GM19372 (cell line): ENCODE measurements around the gene ANKRD34A.
A peak's percentile ranks its signal among the peaks of the same experiment; 100 is the strongest.

Experiments
- ATAC-seq: cut with Tn5 transposase; IDR thresholded peaks from one replicate; pipeline ENCODE4 v1.9.1; 2021; ENCODE audit warnings: mild to moderate bottlenecking, low read depth, moderate library complexity; ENCODE audit not compliant: unreplicated experiment

ANKRD34A gene

GRCh38 chr1:145991735-145992412 is 27.5 kb upstream of the ANKRD34A start:
- no peak for ATAC-seq

GRCh38 chr1:145990249-145990855 is 26.0 kb upstream of the ANKRD34A start:
- no peak for ATAC-seq

GRCh38 chr1:145988773-145989172 is 24.4 kb upstream of the ANKRD34A start:
- no peak for ATAC-seq

- ATAC-seq, result no peak
Observed at GRCh38 chr1:145987926-145988325, 23.6 kb upstream of the ANKRD34A start.

GRCh38 chr1:145986551-145986950 is 22.2 kb upstream of the ANKRD34A start:
- no peak for ATAC-seq

- ATAC-seq, result no peak
Observed at GRCh38 chr1:145985502-145986439, 21.4 kb upstream of the ANKRD34A start.

- no peak for ATAC-seq
Observed at GRCh38 chr1:145985129-145985501, 20.7 kb upstream of the ANKRD34A start.

- no peak for ATAC-seq
Observed at GRCh38 chr1:145983960-145984830, 19.8 kb upstream of the ANKRD34A start.

GRCh38 chr1:145983206-145983675 is 18.9 kb upstream of the ANKRD34A start:
- no peak for ATAC-seq

GRCh38 chr1:145982010-145982723 is 17.8 kb upstream of the ANKRD34A start:
- no peak for ATAC-seq

GRCh38 chr1:145980457-145980994 is 16.2 kb upstream of the ANKRD34A start:
- no peak for ATAC-seq

- peak; percentile 28 for ATAC-seq
Observed at GRCh38 chr1:145979746-145980456, 15.5 kb upstream of the ANKRD34A start.

GRCh38 chr1:145978854-145979745 is 14.7 kb upstream of the ANKRD34A start:
- ATAC-seq, result peak; percentile 93

GRCh38 chr1:145978471-145978853 is 14.1 kb upstream of the ANKRD34A start:
- ATAC-seq, result no peak

- no peak for ATAC-seq
Observed at GRCh38 chr1:145977486-145978470, 13.4 kb upstream of the ANKRD34A start.

GRCh38 chr1:145977016-145977415 is 12.6 kb upstream of the ANKRD34A start:
- ATAC-seq, result no peak

- no peak for ATAC-seq
Observed at GRCh38 chr1:145975216-145975615, 10.8 kb upstream of the ANKRD34A start.
